Heart right ventricle (tissue), 16 donors: ENCODE measurements around the gene PPBP. TPM values are rescaled to one million over a fixed set of nuclear protein-coding genes. Genes with fewer than 3 reads are reported as not detected.

Experiments
- ATAC-seq, 8 donors: fragments of 200-7000 bp; cut with Tn5 transposase; one replicate each; pipeline ENCODE4 v1.9.1; 2020; ENCODE audit warnings: mild to moderate bottlenecking in 8 of 8, moderate library complexity in 8 of 8, moderate number of reproducible peaks in 1 of 8
- DNase-seq, 2 donors: peaks; one replicate each; pipeline ENCODE4 v3.0.0-alpha.2; 2020
- H3K27ac ChIP-seq, 10 donors: fragments of 200-600 bp; sonication (generic) in 2 of 10; one replicate each; pipeline versions ENCODE4 v1.5.0 to v1.8.0; 2020 to 2022; ENCODE audit warnings: mild to moderate bottlenecking in 3 of 10
- H3K27me3 ChIP-seq, 7 donors: fragments of 200-600 bp; one replicate each; pipeline ENCODE4 v1.8.0; 2021 to 2022; ENCODE audit warnings: mild to moderate bottlenecking in 2 of 7
- H3K36me3 ChIP-seq, 9 donors: fragments of 200-600 bp; sonication (generic) in 1 of 9; one replicate each; pipeline versions ENCODE4 v1.5.0 to v1.8.0; 2020 to 2022; ENCODE audit warnings: mild to moderate bottlenecking in 2 of 9
- H3K4me1 ChIP-seq, 9 donors: fragments of 200-600 bp; sonication (generic) in 1 of 9; one replicate each; pipeline versions ENCODE4 v1.5.0 to v1.8.0; 2020 to 2022; ENCODE audit warnings: mild to moderate bottlenecking in 4 of 9
- H3K4me3 ChIP-seq, 10 donors: fragments of 200-600 bp; sonication (generic) in 2 of 10; one replicate each; pipeline versions ENCODE4 v1.5.0 to v1.8.0; 2020 to 2022; ENCODE audit warnings: mild to moderate bottlenecking in 7 of 10, moderate library complexity in 2 of 10
- H3K9me3 ChIP-seq, 11 donors: fragments of 200-600 bp in 10 of 11; sonication (generic) in 2 of 11; one replicate each; pipeline versions ENCODE4 v1.5.0 to v1.8.0; 2013 to 2022; ENCODE audit warnings: mild to moderate bottlenecking in 2 of 11, control low read depth in 1 of 11, moderate library complexity in 1 of 11
- WGBS, 2 donors: extraction: QIAGEN DNeasy Blood & Tissue Kit; methylation state at CpG; one replicate each; pipeline ENCODE4 v1.1.7; 2013; ENCODE audit warnings: inconsistent platforms in 1 of 2; 5-methylcytosine and 5-hydroxymethylcytosine counted together
- intact Hi-C, 10 donors: fragments of 100-400 bp; cut with DNase I; formaldehyde crosslinking; loops; one replicate each; pipeline versions ENCODE4 v1.11.1 to v1.14.2; 2022
- polyA plus RNA-seq, 2 donors: library from polyadenylated mRNA; stranded (reverse); fragments of 200-250 nt; gene quantifications; one replicate each; pipeline ENCODE4 v1.2.3, GENCODE V29; 2013
- total RNA-seq, 10 donors: library from RNA; stranded (reverse); fragmentation: NEBNext Ultra II Directional in 3 of 10; extraction: Animal tissue kit (Norgen Biotek cat#: 25700) in 3 of 10; gene quantifications; one replicate each; pipeline versions ENCODE4 v1.2.1 to v1.2.4, GENCODE V29; 2021 to 2023
- TF ChIP-seq, protein P1 (sequence below), 9 donors: fragments of 200-600 bp; sonication (generic) in 2 of 9; IDR thresholded peaks; one replicate each; pipeline versions ENCODE4 v1.5.0 to v1.8.0; 2021 to 2022; ENCODE audit warnings: antibody characterized with exemption in 9 of 9, mild to moderate bottlenecking in 5 of 9, moderate library complexity in 1 of 9
- donor health status: Arrhythmogenic right ventricular cardiomyopathy.
- donor health status: ischemic (EF 13 %, LVEDD 7.1; RV severe dilation, severe dysfunction).
- donor health status: healthy with polysubstance abuse.
- donor health status: DM: no; HTN: yes; CAD: no.
- donor health status: DM: no; HTN: no; CAD: no.
- donor health status: ischemic (EF 25% LVEDD 6.9; RV normal size, moderate dysfunction).
- donor health status: ischemic (EF 25% LVEDD 5.7; RV mildly dilated, moderate dysfunction).
- donor health status: healthy.
- donor health status: DM: yes; HTN: yes; CAD: no.
- donor health status: Ischemic cardiomyopathy.
- donor health status: ischemic (EF 35%, LVEDD 5.7; RV mildly dilated, moderate dysfunction).
- donor health status: nonischemic (EF 11% LVEDD 7.7; RV severe dilation, severe dysfunction).
- donor health status: DM: yes; HTN: yes; CAD: no.
- donor health status: PGD.
- donor health status: ischemic (EF 29% LVEDD 5.4; RV normal size, mild dysfunction).
- donor health status: nonischemic (EF 23%, LVEDD 6.1; RV moderate dilation, normal function).

The PPBP gene
- total and polyA plus RNA-seq, 12 donors = 0.42 to 1.5 (median 0.54) TPM; not detected in 4

DNA sequence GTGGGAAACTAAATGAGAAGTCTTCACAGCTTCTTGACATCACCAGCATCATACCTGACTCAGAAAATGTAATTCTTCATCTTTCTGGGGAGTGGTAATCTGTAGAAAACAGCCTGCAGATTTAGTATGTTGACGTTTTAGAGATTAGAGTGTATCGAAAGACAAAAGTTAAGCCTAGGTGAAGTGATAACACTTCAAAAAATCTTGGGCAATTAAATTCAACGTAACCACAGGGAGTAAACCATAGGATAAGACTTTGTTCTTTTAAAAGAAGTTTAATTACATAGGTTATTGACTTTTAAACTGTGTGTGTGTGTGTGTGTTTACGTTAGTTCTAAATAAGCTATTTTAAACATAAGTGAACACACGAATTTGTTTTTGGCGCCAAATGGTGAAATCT lies 12.3 kb upstream of the PPBP start:
- intact Hi-C loops = loop anchor here in 1 of 10 donors (10.0 kb wide), 1 partner anchor 134 kb away; no protein-coding TSS in a partner anchor
- DNase-seq (no peak), ATAC-seq (no peak)
- H3K27ac ChIP-seq = no peak overlapping the region
- TF ChIP-seq, protein P1, sequence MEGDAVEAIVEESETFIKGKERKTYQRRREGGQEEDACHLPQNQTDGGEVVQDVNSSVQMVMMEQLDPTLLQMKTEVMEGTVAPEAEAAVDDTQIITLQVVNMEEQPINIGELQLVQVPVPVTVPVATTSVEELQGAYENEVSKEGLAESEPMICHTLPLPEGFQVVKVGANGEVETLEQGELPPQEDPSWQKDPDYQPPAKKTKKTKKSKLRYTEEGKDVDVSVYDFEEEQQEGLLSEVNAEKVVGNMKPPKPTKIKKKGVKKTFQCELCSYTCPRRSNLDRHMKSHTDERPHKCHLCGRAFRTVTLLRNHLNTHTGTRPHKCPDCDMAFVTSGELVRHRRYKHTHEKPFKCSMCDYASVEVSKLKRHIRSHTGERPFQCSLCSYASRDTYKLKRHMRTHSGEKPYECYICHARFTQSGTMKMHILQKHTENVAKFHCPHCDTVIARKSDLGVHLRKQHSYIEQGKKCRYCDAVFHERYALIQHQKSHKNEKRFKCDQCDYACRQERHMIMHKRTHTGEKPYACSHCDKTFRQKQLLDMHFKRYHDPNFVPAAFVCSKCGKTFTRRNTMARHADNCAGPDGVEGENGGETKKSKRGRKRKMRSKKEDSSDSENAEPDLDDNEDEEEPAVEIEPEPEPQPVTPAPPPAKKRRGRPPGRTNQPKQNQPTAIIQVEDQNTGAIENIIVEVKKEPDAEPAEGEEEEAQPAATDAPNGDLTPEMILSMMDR (IDR thresholded peaks at IDR 0.05) = no peak
- no peaks in the 10 kb centered on the region for H3K9me3 ChIP-seq
- H3K4me3 ChIP-seq = no peak overlapping the region
- peaks cover 0 to 38% (median 32%) of the 10 kb centered on the region in 7 donors for H3K27me3 ChIP-seq
- WGBS, 2 donors = 83 to 85% methylated on average over 6 of the region's 6 CpGs
- peaks cover 0 to 13% (median 5%) of the 10 kb centered on the region in 9 donors for H3K4me1 ChIP-seq
- H3K36me3 ChIP-seq = no peaks in the 10 kb centered on the region

DNA sequence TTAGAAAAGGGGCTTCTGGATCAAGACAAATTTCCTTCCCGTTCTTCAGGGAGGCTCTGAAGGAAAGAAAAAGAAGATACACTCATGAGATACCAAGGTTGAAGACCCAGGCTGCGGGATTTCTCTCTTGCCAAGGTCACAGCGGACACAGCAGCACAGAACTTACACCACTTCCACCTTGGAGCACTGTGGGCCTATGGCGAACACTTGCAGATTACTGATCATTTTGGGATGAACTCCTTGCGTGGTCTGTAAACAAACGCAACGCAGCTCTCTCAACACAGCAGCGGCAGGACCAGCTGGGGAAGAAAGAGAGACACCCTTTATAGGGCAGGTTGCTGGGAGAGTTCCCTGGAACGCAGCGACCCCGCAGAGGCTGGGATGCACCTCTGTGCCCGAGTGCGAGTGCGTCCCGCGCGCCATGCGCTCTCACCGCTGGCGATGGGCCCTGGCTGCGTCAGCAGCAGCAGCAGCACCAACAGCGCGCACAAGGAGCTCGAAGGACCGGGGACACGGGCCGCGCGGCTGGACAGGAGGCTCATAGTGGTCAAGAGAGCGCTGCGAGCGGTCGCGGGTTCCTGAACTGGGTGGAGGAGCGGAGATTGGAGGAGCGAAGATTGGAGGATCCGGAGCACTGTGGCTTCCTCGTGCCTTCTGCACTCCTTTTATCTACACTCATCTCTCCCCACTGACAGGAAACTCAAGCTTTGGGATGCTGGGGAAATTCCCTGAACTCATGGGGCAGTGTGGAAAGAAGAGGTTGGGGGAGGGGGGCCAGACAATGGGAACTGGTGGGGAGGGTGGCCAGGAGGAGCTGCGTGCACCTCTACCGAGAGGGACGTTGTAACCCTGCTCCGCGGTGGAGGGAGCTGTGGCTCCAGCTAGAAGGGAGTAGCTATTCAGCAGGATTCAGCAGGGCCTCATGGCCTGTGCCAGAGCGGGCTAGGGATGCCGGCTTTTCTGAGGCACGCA lies 10.3 kb upstream of the PPBP start, which contains the start of gene CXCL5:
TSS of gene CXCL5 (minus strand) at position 638 of the 972 bp plus-strand sequence. CDS start at position 542, 96 bp downstream.
- TF ChIP-seq, protein P1 (IDR thresholded peaks at IDR 0.05) = peak in 5 of 9 donors; percentile 25 to 47 (median 30)
- Histone ChIP-seq H3K4me3 (peak within 1 kb of the TSS in 9 of 10 donors; percentile 15 to 47 (median 42)), H3K9me3 (no peaks in the 10 kb centered on the region), H3K27ac (peak within 1 kb of the TSS in 1 of 10 donors; percentile 49), H3K4me1 (peaks cover 0 to 13% (median 5%) of the 10 kb centered on the region in 9 donors), H3K27me3 (peaks cover 0 to 42% (median 32%) of the 10 kb centered on the region in 7 donors), H3K36me3 (no peaks in the 10 kb centered on the region)
- 7 to 8% methylated on average over 46 of the region's 46 CpGs for WGBS, 2 donors
- peak; percentile 62 to 89 (median 78) for ATAC-seq
- intact Hi-C loops = no loop called here
- DNase-seq = peak; percentile 18 to 26

DNA sequence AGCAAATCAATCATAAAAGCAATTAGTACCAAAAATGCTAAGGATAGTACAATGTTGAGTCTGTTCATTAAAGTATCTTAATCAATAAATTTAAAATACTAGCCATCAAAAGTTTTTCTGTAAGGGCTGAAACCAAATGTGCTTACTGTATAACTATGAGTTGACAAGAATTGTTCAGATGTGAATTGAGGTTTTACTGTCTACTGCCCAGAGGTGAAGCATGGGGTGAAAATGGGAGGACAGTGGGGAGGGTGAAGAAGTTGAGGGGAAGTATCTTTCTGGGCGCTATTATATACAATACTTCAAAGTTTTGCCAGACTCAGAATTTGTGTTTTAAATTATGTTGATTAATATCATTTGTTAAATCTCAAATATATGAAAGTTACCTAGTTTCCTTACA lies 4.1 kb upstream of the PPBP start:
- intact Hi-C loops = no loop called here
- H3K9me3 ChIP-seq = no peaks in the 10 kb centered on the region
- no peak for ATAC-seq
- H3K4me1 ChIP-seq = no peaks in the 10 kb centered on the region
- H3K4me3 ChIP-seq = no peak overlapping the region
- TF ChIP-seq, protein P1 (IDR thresholded peaks at IDR 0.05) = no peak
- WGBS, 2 donors = 0% methylated on average over 1 of the region's 1 CpG
- peaks cover 0 to 21% (median 11%) of the 10 kb centered on the region in 7 donors for H3K27me3 ChIP-seq
- no peak for DNase-seq
- no peaks in the 10 kb centered on the region for H3K36me3 ChIP-seq
- no peak overlapping the region for H3K27ac ChIP-seq

DNA sequence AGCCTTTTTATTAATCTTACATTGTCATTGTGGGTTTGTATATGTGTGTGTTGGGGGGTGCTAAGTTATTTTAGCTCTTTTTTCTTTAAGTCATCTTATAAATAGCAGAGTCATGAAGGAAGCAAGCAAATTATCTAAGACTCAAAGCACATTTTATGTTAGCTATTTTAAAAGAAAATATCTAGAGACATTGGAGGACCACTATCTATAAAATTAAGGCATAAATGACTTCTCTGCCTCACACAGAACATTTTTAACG lies 3.7 kb upstream of the PPBP start:
- Histone ChIP-seq H3K4me1 (no peaks in the 10 kb centered on the region), H3K9me3 (no peaks in the 10 kb centered on the region), H3K27ac (no peak overlapping the region), H3K4me3 (no peak overlapping the region), H3K27me3 (peaks cover 0 to 18% (median 7%) of the 10 kb centered on the region in 7 donors), H3K36me3 (no peaks in the 10 kb centered on the region)
- WGBS, 2 donors = 89 to 93% methylated on average over 1 of the region's 1 CpG
- intact Hi-C loops = no loop called here
- TF ChIP-seq, protein P1 (IDR thresholded peaks at IDR 0.05) = no peak
- ATAC-seq = no peak
- DNase-seq = no peak
